ENCODE results near the gene GALNT18. TPM values are rescaled to one million over a fixed set of nuclear protein-coding genes. Genes with fewer than 3 reads are reported as not detected.

Gene GALNT18
- total and polyA plus RNA-seq, 2 donors (not counting 3 experiments of a cell fraction or from before 2014, with no cell fraction given) = 0.17 to 0.18 TPM

- TF ChIP-seq MAX (IDR thresholded peaks at IDR 0.05; ENCODE audit: insufficient read depth, insufficient read length) = no peak
- TF ChIP-seq EZH2 (IDR thresholded peaks at IDR 0.05; ENCODE audit: borderline replicate concordance, low read depth, low read length, severe bottlenecking) = no peak
- no peak for TF ChIP-seq MYC (IDR thresholded peaks at IDR 0.05; ENCODE audit: low read depth, low read length)
- no peak for TF ChIP-seq JUN (IDR thresholded peaks at IDR 0.05; ENCODE audit: borderline replicate concordance, insufficient read depth, insufficient read length, low read depth)
- TF ChIP-seq FOS (IDR thresholded peaks at IDR 0.05; ENCODE audit: borderline replicate concordance, insufficient read depth, low read length) = no peak
- TF ChIP-seq GATA2 (IDR thresholded peaks at IDR 0.05; ENCODE audit: insufficient read depth, insufficient read length, low read depth, low read length) = no peak
- TF ChIP-seq POLR2A (IDR thresholded peaks at IDR 0.05; ENCODE audit: low read depth, low read length) = no peak
- no peak for TF ChIP-seq CTCF (IDR thresholded peaks at IDR 0.05; ENCODE audit: extremely low read depth in 1 of 2, insufficient read depth in 1 of 2, low read depth in 1 of 2, low read length in 2 of 2)
- TF ChIP-seq POLR2AphosphoS5 (IDR thresholded peaks at IDR 0.05; ENCODE audit: insufficient read depth, low read depth, low read length) = no peak
- CTCF ChIA-PET = no interaction called here
Observed at GRCh38 chr11:11558396-11558795, 63.4 kb downstream of the GALNT18 start.

More at GRCh38 chr11:11558396-11558795, 63.4 kb downstream of the GALNT18 start:
- Histone ChIP-seq H3K27me3 (ENCODE audit: control insufficient read depth in 2 of 2, insufficient read depth in 2 of 2, low read length in 2 of 2) (no peaks in the 10 kb centered on the region), H3K9me1 (replicated peaks; ENCODE audit: control insufficient read depth, extremely low read depth, insufficient read depth, low read length) (no peaks in the 10 kb centered on the region), H3K4me3 (replicated peaks in 1 of 3; ENCODE audit: insufficient read depth in 1 of 3, low read depth in 1 of 3, low read length in 3 of 3) (no peak overlapping the region), H3K9me3 (replicated peaks; ENCODE audit: control insufficient read depth, insufficient read depth, low read length) (no peaks in the 10 kb centered on the region), H4K20me1 (replicated peaks; ENCODE audit: control insufficient read depth, extremely low read depth, insufficient read depth, low read length) (no peaks in the 10 kb centered on the region), H3K36me3 (ENCODE audit: control insufficient read depth in 2 of 2, extremely low read depth in 1 of 2, insufficient read depth in 2 of 2, low read length in 2 of 2) (no peaks in the 10 kb centered on the region), H3K27ac (ENCODE audit: insufficient read depth, low read depth, low read length) (no peak overlapping the region), H3K4me2 (ENCODE audit: insufficient read depth, low read length) (no peak overlapping the region), H3K9ac (replicated peaks; ENCODE audit: extremely low read depth, insufficient read depth, low read length) (no peak overlapping the region), H3K79me2 (ENCODE audit: control insufficient read depth, insufficient read depth, low read length) (no peaks in the 10 kb centered on the region), H2AFZ (ENCODE audit: low read depth, low read length) (no peak overlapping the region), H3K4me1 (ENCODE audit: control insufficient read depth, extremely low read depth, insufficient read depth, low read length) (no peaks in the 10 kb centered on the region)
- FAIRE-seq (no peak), DNase-seq (ENCODE audit: low read depth, low spot score) (no peak)
- POLR2A ChIA-PET = no interaction called here
- dilution Hi-C loops (cut with MboI; ENCODE audit: extremely low pct_ligation_motif_present, low sequenced_read_pairs) = no loop called here
- intact Hi-C loops (cut with micrococcal nuclease) = no loop called here
- no TSS peak for BruUV-seq (replicated peaks)

All from endothelial cell of umbilical vein (primary cell).